Right lobe of liver (tissue), 6 donors: Measurements from ENCODE around the gene CFAP100. TPM values are rescaled to one million over a fixed set of nuclear protein-coding genes. Genes with fewer than 3 reads are reported as not detected.

ENCODE experiments used
- ATAC-seq, 4 donors: fragments of 200-7000 bp; cut with Tn5 transposase; one replicate each; pipeline ENCODE4 v1.9.1; 2020; ENCODE audit warnings: mild to moderate bottlenecking in 4 of 4, moderate library complexity in 4 of 4
- DNase-seq, 3 donors: peaks; one replicate each; pipeline ENCODE4 v3.0.0-alpha.2; 2020
- H3K27ac ChIP-seq, 3 donors: fragments of 200-600 bp; one replicate each; pipeline ENCODE4 v1.8.0; 2022
- H3K27me3 ChIP-seq, 2 donors: fragments of 200-600 bp; one replicate each; pipeline ENCODE4 v1.8.0; 2022
- H3K36me3 ChIP-seq, 4 donors: fragments of 200-600 bp; sonication (generic) in 1 of 4; one replicate each; pipeline versions ENCODE4 v1.5.1 to v1.8.0; 2017 to 2022; ENCODE audit warnings: control low read depth in 1 of 4
- H3K4me1 ChIP-seq, 4 donors: fragments of 200-600 bp; sonication (generic) in 1 of 4; one replicate each; pipeline versions ENCODE4 v1.5.1 to v1.8.0; 2017 to 2022; ENCODE audit warnings: control low read depth in 1 of 4
- H3K4me3 ChIP-seq, 3 donors: fragments of 200-600 bp; one replicate each; pipeline ENCODE4 v1.8.0; 2022
- H3K9me3 ChIP-seq, 4 donors: fragments of 200-600 bp; sonication (generic) in 1 of 4; one replicate each; pipeline versions ENCODE4 v1.5.1 to v1.8.0; 2017 to 2022; ENCODE audit warnings: control low read depth in 1 of 4
- CTCF ChIP-seq, 4 donors: fragments of 200-600 bp in 3 of 4; fragments of 450-650 bp in 1 of 4; IDR thresholded peaks; one replicate each; pipeline versions ENCODE4 v1.5.1 to v1.8.0; 2016 to 2022; ENCODE audit warnings: antibody characterized with exemption in 4 of 4, mild to moderate bottlenecking in 2 of 4
- POLR2A ChIP-seq: fragments of 450-650 bp; IDR thresholded peaks from one replicate; pipeline ENCODE4 v1.6.1; 2017; ENCODE audit warnings: antibody characterized with exemption, mild to moderate bottlenecking
- WGBS: methylation state at CpG from one replicate; pipeline ENCODE4 v1.1.6; 2018; ENCODE audit warnings: low coverage, low lambda C conversion rate; ENCODE audit not compliant: insufficient coverage; ENCODE audit errors: missing lambda C conversion rate; 5-methylcytosine and 5-hydroxymethylcytosine counted together
- intact Hi-C, 2 donors: fragments of 100-400 bp; cut with DNase I; formaldehyde crosslinking; loops; one replicate each; pipeline versions ENCODE4 v1.11.2 to v1.14.1; 2022
- total RNA-seq, 6 experiments: library from RNA; depleted of rRNA in 2 of 6; stranded (reverse); fragments of >200 nt in 2 of 6; fragmentation: NEBNext Ultra II Directional in 3 of 6; extraction: Animal tissue kit (Norgen Biotek cat#: 25700) in 3 of 6; gene quantifications; one replicate each; pipeline versions ENCODE4 v1.1.0 to v1.2.4, GENCODE V29; 2016 to 2023
- donor health status: DM: no; HTN: yes; CAD: no.
- donor health status: DM: no; HTN: no; CAD: no.
- donor health status: DM: no; HTN: no; CAD: no.
- donor health status: DM: no; HTN: yes; CAD: no.
- donor health status: DM: no; HTN: yes; CAD: no.

CFAP100 gene
- total RNA-seq, 6 experiments from 2014 or later = not detected

GRCh38 chr3:126350502-126351085, 44.1 kb upstream of the CFAP100 start:
- 13% methylated on average over 4 of the region's 9 CpGs for WGBS
- TF ChIP-seq POLR2A (no peak), CTCF (IDR thresholded peaks at IDR 0.05) (no peak)
- intact Hi-C loops = loop anchor here in 1 of 2 donors (5.0 kb wide), 1 partner anchor 88 kb away; no protein-coding TSS in a partner anchor
- H3K9me3 ChIP-seq = no peaks in the 10 kb centered on the region
- peak overlapping the region; percentile 32 to 78 (median 73) for H3K4me3 ChIP-seq
- peak overlapping the region in 2 of 3 donors; percentile 97 for H3K27ac ChIP-seq
- H3K27me3 ChIP-seq = no peaks in the 10 kb centered on the region
- peak; percentile 16 to 49 (median 46) for DNase-seq
- peaks cover 0 to 48% (median 21%) of the 10 kb centered on the region in 4 donors for H3K36me3 ChIP-seq
- peaks cover 0 to 60% (median 21%) of the 10 kb centered on the region in 4 donors for H3K4me1 ChIP-seq
- no peak for ATAC-seq

DNA sequence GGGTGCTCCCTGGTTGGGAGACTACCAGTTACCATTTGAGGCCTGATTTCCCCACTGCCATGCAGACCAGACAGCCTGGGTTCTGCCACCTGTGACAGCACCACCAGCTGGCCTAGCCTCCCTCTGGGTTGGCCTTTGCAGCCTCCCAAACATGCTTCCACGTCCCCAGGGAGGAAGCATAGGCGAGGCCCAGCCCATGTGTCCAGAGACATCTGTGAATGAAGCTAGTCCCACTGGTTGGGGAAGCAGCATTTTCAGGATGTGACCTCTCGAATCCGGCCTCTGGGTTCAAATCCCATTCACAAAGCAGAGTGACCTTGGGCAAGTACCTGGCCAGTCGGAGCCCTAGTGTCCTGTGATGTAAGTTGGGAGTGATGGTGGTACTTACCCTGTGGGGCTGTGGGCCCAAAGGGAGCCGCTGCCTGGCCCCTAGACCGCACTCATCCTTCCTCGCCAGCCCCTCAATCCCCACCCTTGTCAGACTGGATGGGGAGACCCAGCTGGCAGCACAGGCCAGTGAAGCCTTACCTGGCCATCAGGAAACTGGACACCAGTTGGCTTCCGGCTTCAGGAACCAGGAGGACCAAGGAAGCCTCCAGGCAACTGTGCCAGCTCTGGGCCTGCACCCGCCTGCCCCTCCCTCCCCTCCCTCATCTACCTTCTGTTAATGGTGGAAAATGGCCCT, 43.5 kb upstream of the CFAP100 start:
- ATAC-seq (no peak), DNase-seq (peak; percentile 24 to 53 (median 48))
- H3K27me3 ChIP-seq = no peaks in the 10 kb centered on the region
- H3K4me1 ChIP-seq = peaks cover 0 to 54% (median 18%) of the 10 kb centered on the region in 4 donors
- WGBS = 40% methylated on average over 1 of the region's 10 CpGs
- peak overlapping the region; percentile 32 to 78 (median 73) for H3K4me3 ChIP-seq
- intact Hi-C loops = loop anchor here in 1 of 2 donors (5.0 kb wide), 1 partner anchor 89 kb away; no protein-coding TSS in a partner anchor
- peak overlapping the region in 2 of 3 donors; percentile 97 for H3K27ac ChIP-seq
- TF ChIP-seq CTCF (IDR thresholded peaks at IDR 0.05) (no peak), POLR2A (no peak)
- peaks cover 0 to 45% (median 21%) of the 10 kb centered on the region in 4 donors for H3K36me3 ChIP-seq
- H3K9me3 ChIP-seq = no peaks in the 10 kb centered on the region

GRCh38 chr3:126351771-126352475, 42.8 kb upstream of the CFAP100 start:
- DNase-seq (peak; percentile 35 to 60 (median 59)), ATAC-seq (peak in 1 of 4 donors; percentile 3)
- Histone ChIP-seq H3K9me3 (no peaks in the 10 kb centered on the region), H3K4me3 (peak overlapping the region; percentile 32 to 78 (median 73)), H3K27ac (peak overlapping the region; percentile 63 to 97 (median 97)), H3K4me1 (peaks cover 0 to 47% (median 16%) of the 10 kb centered on the region in 4 donors), H3K27me3 (no peaks in the 10 kb centered on the region), H3K36me3 (peaks cover 0 to 42% (median 19%) of the 10 kb centered on the region in 4 donors)
- 40% methylated on average over 1 of the region's 18 CpGs for WGBS
- TF ChIP-seq POLR2A = no peak
- peak in 3 of 4 donors; percentile 28 to 42 (median 32) for TF ChIP-seq CTCF (IDR thresholded peaks at IDR 0.05)
- intact Hi-C loops = loop anchor here in 1 of 2 donors (5.0 kb wide), 1 partner anchor 90 kb away; no protein-coding TSS in a partner anchor
